ENCODE results near the gene CPEB4.
A peak's percentile ranks its signal among the peaks of the same experiment; 100 is the strongest.

The CPEB4 gene

DNA sequence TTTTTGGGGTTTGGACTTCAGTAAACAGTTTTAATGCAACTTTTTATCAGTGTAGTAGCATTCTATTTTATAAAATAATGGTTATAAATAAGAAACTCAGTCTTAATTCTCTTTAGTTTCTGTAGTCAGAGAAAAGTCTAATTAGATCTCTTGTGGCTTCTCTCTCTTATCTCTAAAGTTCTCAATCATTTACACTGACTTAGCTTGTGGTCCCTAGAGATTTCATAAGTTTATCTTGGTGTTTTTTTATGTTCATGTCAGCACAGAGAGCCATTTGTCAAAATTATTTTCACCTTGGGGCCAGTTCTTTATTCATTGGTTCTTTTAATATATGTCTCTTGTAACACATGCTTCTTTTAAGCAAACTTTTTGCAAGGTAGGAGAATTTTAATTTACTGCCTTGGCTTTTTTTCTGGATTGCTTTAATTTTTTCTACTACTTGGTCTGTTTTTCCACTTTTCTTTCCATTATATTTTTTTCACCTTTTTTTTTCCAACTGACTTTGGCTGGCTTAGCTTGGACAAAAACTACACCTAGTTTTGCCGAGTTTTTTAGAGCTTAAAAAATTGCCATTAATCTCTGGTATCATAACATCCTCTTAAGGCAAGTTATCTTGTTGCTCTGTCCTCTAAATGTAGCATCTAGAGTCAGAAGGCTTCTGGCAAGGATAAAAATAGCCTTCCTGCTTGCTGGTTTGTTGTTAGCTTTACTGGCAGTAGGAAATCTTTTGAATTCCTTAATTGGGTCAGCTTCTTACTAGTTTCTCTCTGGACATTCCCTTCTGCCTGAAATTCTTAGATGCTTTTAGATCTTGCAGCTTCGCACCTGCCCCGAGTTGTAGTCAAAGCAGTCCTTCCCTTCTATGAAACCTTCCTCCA, 35.3 kb downstream of the CPEB4 start:
- H3K4me1 Mint-ChIP-seq = peaks cover 16% of the 10 kb centered on the region
- no peak for DNase-seq
- H3K36me3 Mint-ChIP-seq (ENCODE audit: low read depth) = peaks cover 4% of the 10 kb centered on the region
- no peaks in the 10 kb centered on the region for H3K27me3 Mint-ChIP-seq
- ATAC-seq = no peak
- H3K9me3 Mint-ChIP-seq = no peaks in the 10 kb centered on the region
- no peak overlapping the region for H3K4me3 Mint-ChIP-seq
- no peak overlapping the region for H3K27ac Mint-ChIP-seq

- H3K4me1 Mint-ChIP-seq = peaks cover 18% of the 10 kb centered on the region
- no peaks in the 10 kb centered on the region for H3K27me3 Mint-ChIP-seq
- no peak overlapping the region for H3K27ac Mint-ChIP-seq
- peaks cover 4% of the 10 kb centered on the region for H3K36me3 Mint-ChIP-seq (ENCODE audit: low read depth)
- H3K4me3 Mint-ChIP-seq = no peak overlapping the region
- no peaks in the 10 kb centered on the region for H3K9me3 Mint-ChIP-seq
- DNase-seq (no peak), ATAC-seq (no peak)
These were observed 36.8 kb downstream of the CPEB4 start for GRCh38 chr5:173924899-173925298.

GRCh38 chr5:173925449-173926071, 37.4 kb downstream of the CPEB4 start:
- H3K27ac Mint-ChIP-seq = no peak overlapping the region
- DNase-seq (peak; percentile 51), ATAC-seq (no peak)
- H3K4me3 Mint-ChIP-seq = no peak overlapping the region
- H3K36me3 Mint-ChIP-seq (ENCODE audit: low read depth) = peaks cover 4% of the 10 kb centered on the region
- H3K9me3 Mint-ChIP-seq = no peaks in the 10 kb centered on the region
- no peaks in the 10 kb centered on the region for H3K27me3 Mint-ChIP-seq
- H3K4me1 Mint-ChIP-seq = peaks cover 18% of the 10 kb centered on the region

GRCh38 chr5:173926359-173926758, 38.2 kb downstream of the CPEB4 start:
- H3K9me3 Mint-ChIP-seq = no peaks in the 10 kb centered on the region
- no peak for ATAC-seq
- no peak for DNase-seq
- H3K4me3 Mint-ChIP-seq = no peak overlapping the region
- H3K27ac Mint-ChIP-seq = no peak overlapping the region
- peaks cover 15% of the 10 kb centered on the region for H3K4me1 Mint-ChIP-seq
- H3K36me3 Mint-ChIP-seq (ENCODE audit: low read depth) = peaks cover 4% of the 10 kb centered on the region
- no peaks in the 10 kb centered on the region for H3K27me3 Mint-ChIP-seq

DNA sequence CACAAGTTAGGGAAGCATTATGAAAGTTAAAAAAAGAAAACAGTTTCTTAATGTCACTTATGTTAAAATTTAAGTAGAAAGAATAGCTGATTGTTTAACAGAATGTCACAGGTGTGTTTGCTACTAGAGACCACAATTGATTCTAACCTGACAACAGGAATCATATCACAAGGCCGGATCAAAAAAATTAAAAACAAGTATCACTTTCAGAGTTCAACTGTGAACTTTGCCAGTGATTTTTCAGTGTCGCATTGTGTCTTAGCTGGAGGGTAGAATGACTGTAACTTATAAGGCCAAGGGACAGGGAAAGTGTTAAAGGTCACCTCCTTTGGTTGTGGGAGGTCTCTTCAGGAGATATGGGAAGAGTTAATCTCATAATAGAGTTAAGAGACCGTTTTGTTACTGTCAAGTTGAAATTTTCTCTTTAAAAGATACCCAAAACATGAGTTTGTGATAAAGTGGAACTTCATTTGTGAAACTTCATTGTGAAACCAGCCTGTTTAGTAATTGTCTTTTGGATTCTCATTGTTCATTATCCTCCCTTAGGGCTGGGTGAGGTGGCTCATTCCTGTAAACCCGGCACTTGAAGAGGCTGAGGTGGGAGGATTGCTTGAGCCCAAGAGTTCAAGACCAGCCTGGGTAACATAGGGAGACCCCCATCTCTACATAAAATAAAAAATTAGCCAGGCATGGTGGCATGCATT, 40.9 kb downstream of the CPEB4 start:
- ATAC-seq (no peak), DNase-seq (no peak)
- H3K4me3 Mint-ChIP-seq = no peak overlapping the region
- H3K27me3 Mint-ChIP-seq = no peaks in the 10 kb centered on the region
- peaks cover 5% of the 10 kb centered on the region for H3K36me3 Mint-ChIP-seq (ENCODE audit: low read depth)
- H3K4me1 Mint-ChIP-seq = peaks cover 9% of the 10 kb centered on the region
- no peak overlapping the region for H3K27ac Mint-ChIP-seq
- H3K9me3 Mint-ChIP-seq = no peaks in the 10 kb centered on the region

DNA sequence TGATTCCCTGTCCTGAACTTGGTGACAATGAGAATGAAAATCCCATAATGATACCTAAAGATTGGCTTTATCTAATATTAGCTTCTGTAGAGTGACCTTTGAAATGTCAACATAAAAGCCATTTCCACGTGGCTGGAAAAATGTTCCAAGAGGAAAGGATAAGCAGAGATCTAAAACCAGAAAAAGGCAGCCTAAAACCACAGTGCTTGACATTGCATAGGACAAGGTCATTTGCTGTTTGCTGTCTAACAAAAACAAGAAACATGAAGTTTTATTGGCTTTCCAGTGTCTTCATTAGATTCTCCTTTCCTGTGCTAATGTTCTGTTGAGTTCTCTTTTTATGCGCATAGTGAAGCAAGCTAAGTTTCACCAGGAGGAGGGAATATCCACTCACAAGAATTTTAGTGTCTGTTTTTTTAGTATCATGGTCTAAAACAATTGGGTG, 44.6 kb downstream of the CPEB4 start:
- Mint-ChIP-seq H3K9me3 (no peaks in the 10 kb centered on the region), H3K4me3 (no peak overlapping the region), H3K27ac (no peak overlapping the region), H3K27me3 (no peaks in the 10 kb centered on the region), H3K36me3 (ENCODE audit: low read depth) (peaks cover 12% of the 10 kb centered on the region), H3K4me1 (peaks cover 5% of the 10 kb centered on the region)
- ATAC-seq (no peak), DNase-seq (no peak)

DNA sequence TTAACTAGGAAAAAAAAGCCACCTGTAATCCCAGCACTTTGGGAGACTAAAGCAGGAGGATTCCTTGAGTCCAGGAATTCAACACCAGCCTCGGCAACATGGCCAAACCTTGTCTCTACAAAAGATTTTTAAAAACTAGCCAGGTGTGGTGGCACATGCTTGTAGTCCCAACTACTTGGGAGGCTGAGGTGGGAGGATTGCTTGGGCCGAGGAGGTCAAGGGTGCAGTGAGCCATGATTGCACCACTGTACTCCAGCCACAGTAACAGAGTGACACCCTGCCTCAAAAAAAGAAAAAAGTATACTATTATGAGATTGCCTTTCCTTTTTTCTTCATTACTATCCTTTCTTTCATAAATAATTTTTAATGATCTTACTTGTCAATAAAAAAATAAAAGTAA, 45.8 kb downstream of the CPEB4 start:
- peaks cover 3% of the 10 kb centered on the region for H3K4me1 Mint-ChIP-seq
- H3K4me3 Mint-ChIP-seq = no peak overlapping the region
- H3K36me3 Mint-ChIP-seq (ENCODE audit: low read depth) = peaks cover 10% of the 10 kb centered on the region
- no peak for DNase-seq
- no peaks in the 10 kb centered on the region for H3K27me3 Mint-ChIP-seq
- no peak for ATAC-seq
- no peak overlapping the region for H3K27ac Mint-ChIP-seq
- H3K9me3 Mint-ChIP-seq = no peaks in the 10 kb centered on the region

DNA sequence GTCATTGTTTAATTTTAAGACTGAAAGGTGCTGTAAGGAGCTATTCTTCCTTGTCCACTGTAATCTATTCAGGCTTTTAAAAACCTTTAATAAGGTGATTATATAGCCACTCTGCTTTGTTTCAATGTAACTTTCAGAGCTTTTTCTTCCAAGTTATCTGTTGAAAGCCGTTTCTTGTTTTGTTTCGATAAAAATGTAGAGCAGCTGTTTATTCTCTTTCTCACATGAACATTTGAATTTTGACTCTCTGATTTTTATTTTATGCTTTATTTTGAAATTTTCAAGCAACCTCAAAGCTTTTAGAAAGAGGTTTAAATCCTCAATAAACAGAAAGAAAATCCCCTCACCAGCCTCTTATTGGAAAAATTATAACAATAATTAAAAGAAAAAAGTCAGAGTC, 47.2 kb downstream of the CPEB4 start:
- Mint-ChIP-seq H3K27ac (no peak overlapping the region), H3K4me3 (no peak overlapping the region), H3K36me3 (ENCODE audit: low read depth) (peaks cover 10% of the 10 kb centered on the region), H3K4me1 (peaks cover 3% of the 10 kb centered on the region), H3K9me3 (no peaks in the 10 kb centered on the region), H3K27me3 (no peaks in the 10 kb centered on the region)
- DNase-seq (no peak), ATAC-seq (no peak)

- DNase-seq (no peak), ATAC-seq (no peak)
- Mint-ChIP-seq H3K9me3 (no peaks in the 10 kb centered on the region), H3K4me1 (peaks cover 2% of the 10 kb centered on the region), H3K4me3 (no peak overlapping the region), H3K27ac (no peak overlapping the region), H3K27me3 (no peaks in the 10 kb centered on the region), H3K36me3 (ENCODE audit: low read depth) (peaks cover 2% of the 10 kb centered on the region)
These were observed 52.1 kb downstream of the CPEB4 start for GRCh38 chr5:173940269-173940668.

GRCh38 chr5:173941102-173941501, 53.0 kb downstream of the CPEB4 start:
- ATAC-seq = no peak
- Mint-ChIP-seq H3K36me3 (ENCODE audit: low read depth) (peaks cover 4% of the 10 kb centered on the region), H3K27ac (no peak overlapping the region), H3K4me1 (peaks cover 2% of the 10 kb centered on the region), H3K9me3 (no peaks in the 10 kb centered on the region), H3K27me3 (no peaks in the 10 kb centered on the region), H3K4me3 (no peak overlapping the region)
- no peak for DNase-seq

DNA sequence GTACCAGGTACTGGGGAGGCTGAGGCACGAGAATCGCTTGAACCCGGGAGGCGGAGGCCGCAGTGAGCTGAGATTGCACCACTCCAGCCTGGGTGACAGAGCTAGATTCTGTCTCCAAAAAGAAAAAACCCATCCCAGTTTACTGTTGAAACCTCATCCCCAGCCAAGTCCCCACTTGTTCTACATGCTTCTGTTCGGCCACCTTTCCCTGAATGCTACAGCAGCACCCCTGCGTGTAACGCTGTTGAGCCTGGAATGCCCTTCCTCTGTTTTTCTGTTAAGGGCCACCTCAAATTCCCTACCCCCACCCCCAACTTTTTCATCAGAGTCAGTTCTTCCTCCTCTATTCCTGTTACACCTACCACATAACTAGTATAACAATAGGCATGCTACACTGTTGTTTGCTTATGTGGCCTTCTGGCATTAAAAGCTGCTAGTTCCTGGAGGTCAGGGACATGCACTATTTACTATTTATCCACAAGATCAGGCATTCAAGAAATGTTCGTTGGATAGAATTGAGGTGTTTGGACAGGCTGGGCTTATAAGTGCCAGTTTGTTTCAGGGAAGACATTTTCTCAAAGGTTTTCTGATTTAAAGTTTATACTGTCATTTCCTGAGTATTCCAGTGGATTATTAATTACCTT, 53.7 kb downstream of the CPEB4 start:
- Mint-ChIP-seq H3K9me3 (no peaks in the 10 kb centered on the region), H3K4me3 (no peak overlapping the region), H3K4me1 (peaks cover 2% of the 10 kb centered on the region), H3K27ac (no peak overlapping the region), H3K27me3 (no peaks in the 10 kb centered on the region), H3K36me3 (ENCODE audit: low read depth) (peaks cover 6% of the 10 kb centered on the region)
- no peak for ATAC-seq
- no peak for DNase-seq

- H3K27me3 Mint-ChIP-seq = no peaks in the 10 kb centered on the region
- H3K27ac Mint-ChIP-seq = no peak overlapping the region
- no peak overlapping the region for H3K4me3 Mint-ChIP-seq
- peaks cover 2% of the 10 kb centered on the region for H3K4me1 Mint-ChIP-seq
- no peak for DNase-seq
- ATAC-seq = no peak
- H3K9me3 Mint-ChIP-seq = no peaks in the 10 kb centered on the region
- H3K36me3 Mint-ChIP-seq (ENCODE audit: low read depth) = peaks cover 14% of the 10 kb centered on the region
These were observed 56.4 kb downstream of the CPEB4 start for GRCh38 chr5:173944511-173944910.

DNA sequence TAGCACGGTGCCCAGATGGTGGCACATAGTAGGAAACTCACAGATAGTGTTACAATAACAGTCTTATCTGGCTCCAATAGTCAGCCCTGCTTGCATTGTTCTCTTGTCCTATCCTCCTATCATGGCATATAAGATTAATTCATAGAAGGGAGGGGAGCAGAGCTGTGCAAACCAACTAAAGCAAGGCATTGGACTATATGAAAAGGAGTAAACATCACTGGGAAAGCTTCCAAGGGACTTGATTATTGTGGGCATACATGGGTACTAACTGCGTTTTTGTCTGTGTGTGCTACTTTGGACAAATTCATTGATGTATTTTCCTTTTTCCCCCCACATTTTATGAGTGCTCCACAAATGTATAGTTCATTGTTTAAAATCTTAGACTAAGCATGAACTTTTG, 57.0 kb downstream of the CPEB4 start:
- Mint-ChIP-seq H3K4me3 (no peak overlapping the region), H3K27ac (no peak overlapping the region), H3K36me3 (ENCODE audit: low read depth) (peaks cover 17% of the 10 kb centered on the region)

DNA sequence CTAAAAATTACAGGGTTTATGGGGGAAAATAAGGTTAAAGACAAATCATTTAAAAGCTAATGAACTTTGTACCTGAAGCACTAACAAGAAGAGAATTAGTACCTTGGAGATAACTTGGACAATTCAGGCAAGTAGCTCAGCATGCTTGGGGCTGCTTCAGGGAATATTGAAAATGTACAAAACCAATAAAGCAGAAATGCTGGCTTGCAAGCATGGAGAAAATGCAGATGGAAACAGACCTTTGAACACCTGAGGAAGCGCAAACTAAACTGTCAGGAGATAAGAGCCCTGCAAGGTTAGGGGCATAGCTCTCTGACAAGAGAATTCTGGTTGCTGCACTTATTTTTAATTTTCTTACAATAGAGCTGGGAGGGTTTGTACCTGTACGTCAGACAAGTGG, 58.2 kb downstream of the CPEB4 start:
- peaks cover 17% of the 10 kb centered on the region for H3K36me3 Mint-ChIP-seq (ENCODE audit: low read depth)

More for the DNA sequence above, 57.0 kb downstream of the CPEB4 start:
- DNase-seq = no peak
- ATAC-seq = no peak
- Mint-ChIP-seq H3K27me3 (no peaks in the 10 kb centered on the region), H3K9me3 (no peaks in the 10 kb centered on the region), H3K4me1 (peaks cover 2% of the 10 kb centered on the region)

More for the DNA sequence above, 58.2 kb downstream of the CPEB4 start:
- DNase-seq (no peak), ATAC-seq (no peak)
- peaks cover 2% of the 10 kb centered on the region for H3K4me1 Mint-ChIP-seq
- no peak overlapping the region for H3K4me3 Mint-ChIP-seq
- H3K27me3 Mint-ChIP-seq = no peaks in the 10 kb centered on the region
- H3K27ac Mint-ChIP-seq = no peak overlapping the region
- no peaks in the 10 kb centered on the region for H3K9me3 Mint-ChIP-seq

All from activated naive CD8-positive, alpha-beta T cell treated with anti-CD3 and anti-CD28 coated beads, Interleukin-2, amount 50 U/mL, for 24 hours (primary cell).